GM18511 (cell line): ENCODE data around the gene GABBR2.

Source experiments
- ATAC-seq: cut with Tn5 transposase; IDR thresholded peaks from one replicate; pipeline ENCODE4 v1.9.1; 2021; ENCODE audit warnings: mild to moderate bottlenecking, moderate library complexity; ENCODE audit not compliant: unreplicated experiment

The GABBR2 gene

DNA sequence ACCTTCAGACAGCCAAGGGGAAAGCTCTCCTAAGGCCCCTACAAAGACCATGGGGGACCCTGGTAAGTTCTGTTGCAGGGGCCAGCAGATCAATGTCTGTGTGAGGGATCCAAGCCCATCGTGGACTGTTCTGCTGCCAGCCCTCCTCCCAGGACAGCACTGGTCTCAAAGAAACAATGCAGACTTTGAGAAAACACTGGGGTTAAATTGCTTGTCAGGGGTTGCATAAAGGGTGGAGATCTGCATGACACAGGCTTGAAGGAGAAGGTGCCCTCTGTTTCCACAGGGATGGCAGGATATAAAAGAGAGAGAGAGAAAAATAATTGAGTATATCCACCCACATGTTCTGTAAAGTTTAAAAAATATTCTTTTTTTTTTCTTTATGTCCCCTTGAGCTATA is 295.7 kb downstream of the GABBR2 start:
- ATAC-seq: no peak

DNA sequence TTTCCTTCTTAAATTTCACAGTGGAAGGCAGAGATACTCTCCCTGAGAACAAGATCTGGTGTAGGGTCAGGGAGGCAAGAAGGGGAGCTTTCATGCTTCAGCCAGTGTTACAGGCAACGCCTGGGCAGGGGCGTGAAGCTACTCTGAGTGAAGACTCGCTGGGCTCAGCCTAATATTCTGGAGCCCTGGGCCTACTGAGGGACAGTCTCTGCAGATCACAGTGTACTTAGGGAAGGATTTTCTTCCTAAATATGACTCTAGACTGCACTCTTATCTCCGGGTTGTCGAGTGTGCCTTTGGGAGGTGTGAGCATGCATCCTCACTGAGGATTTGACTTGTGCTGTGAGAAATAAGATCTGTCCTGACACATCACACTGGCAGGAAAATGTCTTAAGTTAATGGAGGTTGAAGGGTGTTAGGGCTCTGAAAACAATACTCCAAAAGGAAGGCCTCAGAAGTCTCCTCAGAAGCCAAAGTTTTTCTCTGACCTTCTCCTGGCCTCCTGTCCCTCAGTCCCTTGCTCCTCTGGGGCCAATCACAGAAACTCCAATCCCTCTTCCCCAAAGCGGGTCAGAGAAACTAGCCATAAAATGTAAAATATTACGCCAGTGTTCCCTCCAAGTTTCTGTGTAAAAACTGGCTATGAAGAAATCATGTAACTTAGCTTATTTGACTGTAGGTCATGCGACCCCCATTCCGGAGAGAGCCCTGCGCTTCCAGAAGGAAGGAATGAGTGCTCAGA is 296.5 kb downstream of the GABBR2 start:
- no peak for ATAC-seq

DNA sequence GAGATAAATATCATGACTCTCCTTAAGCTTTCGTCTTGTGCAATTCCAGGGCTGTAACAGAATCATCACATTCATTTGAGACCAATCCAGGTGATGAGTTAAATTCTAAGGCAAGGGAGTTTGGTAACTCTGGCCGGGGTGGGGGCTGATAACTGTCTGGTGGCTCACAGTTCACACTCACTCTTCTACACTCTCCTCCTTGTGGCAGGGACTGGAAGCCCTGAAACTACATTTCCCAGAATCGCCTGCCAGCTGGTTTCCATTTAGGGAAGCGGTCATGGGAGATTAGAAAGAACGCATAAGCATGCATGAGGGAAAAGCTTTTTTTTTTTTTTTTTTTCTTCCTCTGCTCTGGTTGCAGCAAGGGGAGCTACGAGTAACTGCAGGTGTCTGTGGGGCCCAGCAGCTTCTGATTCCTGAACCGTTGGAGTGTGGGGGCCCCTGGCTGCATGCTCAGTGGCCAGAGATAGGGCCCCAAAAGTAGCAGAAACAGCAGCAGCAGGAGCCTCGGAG is 298.5 kb downstream of the GABBR2 start:
- no peak for ATAC-seq

DNA sequence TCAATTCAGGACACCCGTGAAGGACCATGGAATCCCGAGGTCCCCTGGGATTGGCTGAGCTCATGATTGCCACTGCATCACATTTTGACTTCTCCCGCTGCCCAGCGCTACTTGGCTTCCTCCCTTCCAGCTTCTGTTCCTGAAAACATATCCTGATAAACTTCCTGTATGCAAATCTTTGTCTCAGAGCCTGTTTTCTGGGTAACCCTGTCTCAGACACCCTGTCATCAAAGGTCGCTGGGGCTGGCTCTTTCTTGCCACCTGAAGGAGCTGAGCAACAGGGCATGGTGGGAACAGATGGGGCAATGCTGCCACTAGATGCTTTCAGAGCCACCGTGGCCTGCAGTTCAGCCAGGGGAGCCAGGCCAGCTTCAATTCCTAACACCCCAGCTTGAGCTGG is 299.0 kb downstream of the GABBR2 start:
- no peak for ATAC-seq

DNA sequence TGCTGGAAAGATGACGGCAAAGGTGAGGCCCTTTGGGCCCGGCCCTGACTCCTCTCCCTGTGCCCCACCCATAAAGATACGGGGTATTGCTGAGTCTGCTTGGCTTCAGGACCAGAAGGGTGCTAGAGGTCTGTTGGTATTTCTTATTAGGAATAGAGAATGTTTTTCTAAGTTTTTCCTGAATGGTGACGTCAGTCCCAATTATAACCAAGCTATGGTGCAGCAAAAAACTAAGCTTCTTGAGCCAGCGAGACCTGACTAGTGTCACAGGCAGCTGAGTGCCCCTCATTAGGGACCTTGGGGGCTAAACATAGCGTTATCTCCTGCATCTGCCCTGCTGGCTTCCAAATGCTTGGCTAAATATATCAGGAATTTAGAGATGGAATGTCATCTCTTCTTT is 302.3 kb downstream of the GABBR2 start:
- no peak for ATAC-seq

DNA sequence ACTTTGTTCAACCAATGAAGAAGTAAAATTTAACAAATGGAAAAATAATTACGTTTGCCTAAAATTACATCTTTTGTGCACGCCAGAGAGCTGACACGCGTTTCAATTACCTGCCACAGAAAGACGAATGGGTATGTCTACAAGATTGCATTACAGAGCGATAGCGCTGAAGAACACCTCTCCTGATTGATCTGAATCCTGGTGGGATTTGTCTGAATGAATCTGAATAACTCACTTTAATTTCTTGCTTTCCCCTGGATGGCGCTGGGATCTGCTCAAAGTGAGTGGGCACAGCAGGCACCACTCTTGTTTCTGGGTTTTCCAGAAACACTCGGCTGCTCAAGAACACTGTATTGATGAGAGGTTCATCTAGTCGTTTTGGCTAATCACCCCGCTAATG is 304.5 kb downstream of the GABBR2 start:
- no peak for ATAC-seq

DNA sequence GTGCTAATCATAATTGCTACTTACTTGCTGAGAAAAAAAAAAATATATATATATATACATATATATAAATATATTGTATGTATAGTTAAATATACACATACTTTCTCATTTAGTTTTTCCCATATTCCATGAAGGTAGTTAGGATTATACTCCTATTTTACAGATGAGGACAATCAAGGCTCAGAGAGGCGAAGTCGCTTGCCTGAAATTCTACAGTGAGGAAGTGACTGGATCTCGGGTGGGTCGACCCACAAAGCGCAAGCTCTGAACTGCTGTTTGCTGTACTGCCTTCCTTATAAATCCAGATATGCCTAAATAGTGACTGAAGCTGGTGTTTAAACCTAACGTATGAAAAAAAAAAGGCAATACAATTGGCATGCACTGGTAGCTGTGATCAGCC is 305.0 kb downstream of the GABBR2 start:
- ATAC-seq: no peak

DNA sequence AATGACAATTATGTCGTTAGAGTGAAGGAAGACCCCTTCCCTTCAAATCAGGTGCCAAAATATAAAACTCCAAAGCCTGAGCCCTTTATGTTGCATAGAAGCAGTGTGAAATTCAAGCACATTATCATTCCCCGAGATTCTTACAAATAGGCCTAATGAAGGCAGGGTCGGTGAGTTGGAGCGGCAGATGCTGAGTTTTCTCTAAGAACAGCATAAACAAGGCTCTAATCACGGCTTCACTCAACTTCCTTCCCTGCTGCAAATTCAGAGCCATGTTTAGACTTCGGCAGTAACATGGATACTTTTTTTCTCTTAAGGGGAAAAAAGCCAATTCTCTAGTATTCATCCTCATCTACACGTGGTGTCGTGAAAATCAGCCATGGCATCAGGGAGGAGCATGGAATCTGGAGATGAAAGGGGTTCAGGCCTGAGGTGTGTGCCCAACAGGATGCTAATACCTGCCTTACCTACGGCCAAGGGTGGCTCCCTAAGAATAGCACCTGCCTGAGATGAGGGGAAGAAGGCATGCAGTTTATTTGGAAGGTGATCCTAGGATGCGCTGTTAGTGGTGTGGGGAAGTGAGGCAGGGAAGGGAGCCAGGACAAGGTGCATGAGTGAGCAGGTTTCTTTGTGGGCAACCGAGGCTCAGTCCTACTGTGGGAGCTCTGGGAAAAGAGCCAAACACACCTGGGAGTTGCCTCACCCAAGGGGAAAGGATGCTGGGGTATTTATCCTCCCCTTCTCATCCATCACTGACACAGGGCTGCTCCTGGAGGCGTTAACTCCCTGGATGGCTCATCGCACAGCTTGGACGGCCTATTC is 306.5 kb downstream of the GABBR2 start:
- no peak for ATAC-seq

DNA sequence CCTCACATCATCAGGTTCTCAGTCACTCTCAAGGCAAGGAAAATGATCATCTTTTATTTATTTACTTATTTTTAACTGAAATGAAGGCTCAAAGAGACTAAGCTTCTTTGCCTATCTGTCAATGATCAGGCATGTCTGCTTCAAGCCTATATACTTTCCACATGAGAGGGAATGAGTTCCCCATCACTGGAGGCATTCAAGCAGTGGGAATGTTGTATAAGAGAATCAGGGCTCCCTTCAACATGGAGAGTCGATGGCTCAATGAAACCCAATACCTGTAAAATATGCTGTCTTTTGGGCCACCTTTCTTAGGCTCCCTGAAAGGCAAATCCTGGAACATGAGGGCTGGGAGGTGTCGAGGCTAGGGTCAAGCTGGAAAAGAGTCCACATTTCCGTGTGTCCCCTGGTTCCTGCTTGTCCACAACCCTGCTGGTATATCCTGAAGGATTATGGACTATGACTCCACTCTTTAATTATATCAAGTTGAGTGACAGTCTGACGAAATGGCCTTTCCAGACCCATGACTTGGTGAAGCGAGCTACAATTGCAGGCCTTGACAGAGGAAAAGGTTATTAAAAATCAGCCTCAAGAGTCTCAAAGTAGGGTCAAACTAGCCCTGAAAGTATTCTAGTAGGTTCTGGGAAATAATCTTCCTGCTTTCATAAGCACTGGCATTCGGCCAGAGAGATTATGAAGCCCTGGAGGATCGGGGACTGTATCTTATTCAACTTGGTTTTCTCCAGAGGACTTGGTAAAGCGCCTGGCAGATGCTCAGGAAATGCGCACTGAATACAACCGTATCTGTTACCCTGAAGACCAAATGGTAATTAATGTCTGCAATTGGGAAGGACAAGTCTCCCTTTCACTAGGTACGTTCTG is 307.4 kb downstream of the GABBR2 start:
- no peak for ATAC-seq

DNA sequence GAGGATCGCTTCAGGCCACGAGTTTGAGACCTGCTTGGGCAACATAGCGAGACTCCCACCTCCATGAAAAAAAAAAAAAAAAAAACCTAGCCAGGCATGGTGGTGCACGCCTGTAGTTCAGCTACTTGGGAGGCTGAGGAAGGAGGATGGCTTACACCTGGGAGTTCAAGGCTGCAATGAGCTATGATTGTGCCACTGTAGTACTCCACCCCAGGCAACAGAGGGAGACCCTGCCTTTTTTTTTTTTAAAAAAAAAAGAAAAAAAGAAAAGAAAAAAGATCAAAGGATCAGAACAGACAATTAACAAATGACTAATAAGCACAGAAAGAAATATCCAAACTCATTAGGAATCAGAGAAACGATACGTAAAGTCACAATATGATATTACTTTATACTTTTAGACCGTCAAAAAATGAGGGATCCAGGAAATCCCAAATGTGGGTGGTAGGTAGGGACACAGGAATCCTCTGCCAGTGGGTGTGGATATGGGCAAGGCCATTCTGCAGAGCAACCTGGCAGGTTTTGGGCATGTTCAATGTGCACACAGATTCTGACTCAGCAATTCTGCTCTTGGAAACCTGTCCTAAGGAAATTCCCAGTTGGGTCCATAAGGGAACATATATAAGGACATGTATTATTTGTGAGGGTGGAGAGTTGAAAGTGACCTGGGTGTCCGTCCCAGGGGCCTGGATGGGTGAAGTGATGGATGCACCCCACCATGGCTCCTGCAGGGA is 308.6 kb downstream of the GABBR2 start:
- no peak for ATAC-seq

DNA sequence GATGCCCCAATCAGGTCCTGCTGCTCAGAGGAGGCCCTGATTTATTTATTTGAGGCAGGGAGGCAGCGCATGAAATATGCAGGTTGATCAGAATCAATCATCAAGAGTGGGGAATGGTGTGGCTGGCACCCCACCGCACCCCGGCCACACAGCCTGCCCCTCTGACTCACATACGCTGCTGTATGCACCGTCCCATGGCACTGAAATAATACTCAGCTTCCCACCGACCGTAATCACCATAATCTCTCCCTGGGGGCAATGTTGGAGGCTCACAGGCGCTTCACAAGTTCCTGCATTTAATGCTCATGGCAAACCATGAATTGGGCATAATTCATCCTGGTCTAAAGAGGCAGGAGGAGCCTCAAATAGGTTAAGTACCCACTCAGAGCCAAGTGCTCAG is 312.1 kb downstream of the GABBR2 start:
- ATAC-seq: no peak

DNA sequence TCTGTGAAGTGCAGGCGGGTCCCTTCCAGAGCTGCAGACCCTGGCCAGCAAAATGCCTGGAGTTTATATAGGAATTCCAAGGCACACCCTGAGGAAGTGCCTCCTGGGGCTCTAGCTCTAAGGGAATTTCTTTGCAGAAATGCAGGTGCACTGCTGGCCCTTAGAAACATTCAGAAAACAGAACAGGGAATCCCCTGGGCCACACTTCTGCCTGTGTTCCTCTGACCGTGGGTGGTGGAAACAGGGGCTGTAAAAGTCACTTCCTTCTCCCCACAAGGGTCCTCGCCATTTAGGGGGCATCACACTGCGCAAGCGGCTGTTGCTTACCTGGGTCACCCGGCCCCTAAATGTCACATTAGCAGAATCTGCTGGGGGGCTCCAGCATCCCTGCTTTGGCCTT is 312.5 kb downstream of the GABBR2 start:
- ATAC-seq: no peak

DNA sequence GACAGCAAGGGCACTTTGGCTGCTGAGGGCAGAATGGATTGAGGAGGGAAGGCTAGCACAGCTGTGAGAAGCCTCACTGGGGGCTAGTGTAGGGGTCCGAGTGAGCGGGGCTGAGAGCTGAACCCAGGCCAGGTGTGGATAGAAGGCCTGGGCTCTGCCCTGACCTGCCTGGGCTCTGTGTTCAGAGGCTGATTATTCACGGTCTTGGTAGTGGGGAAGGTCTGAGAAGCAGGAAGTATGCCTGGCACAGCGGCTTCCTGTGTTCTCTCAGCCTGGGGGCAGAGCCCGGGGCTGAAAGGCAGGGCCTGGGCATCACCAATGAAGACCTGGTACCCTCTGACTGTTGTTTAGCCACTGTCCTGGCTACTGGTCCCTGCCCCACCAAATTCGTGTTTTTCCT is 316.9 kb downstream of the GABBR2 start:
- no peak for ATAC-seq

DNA sequence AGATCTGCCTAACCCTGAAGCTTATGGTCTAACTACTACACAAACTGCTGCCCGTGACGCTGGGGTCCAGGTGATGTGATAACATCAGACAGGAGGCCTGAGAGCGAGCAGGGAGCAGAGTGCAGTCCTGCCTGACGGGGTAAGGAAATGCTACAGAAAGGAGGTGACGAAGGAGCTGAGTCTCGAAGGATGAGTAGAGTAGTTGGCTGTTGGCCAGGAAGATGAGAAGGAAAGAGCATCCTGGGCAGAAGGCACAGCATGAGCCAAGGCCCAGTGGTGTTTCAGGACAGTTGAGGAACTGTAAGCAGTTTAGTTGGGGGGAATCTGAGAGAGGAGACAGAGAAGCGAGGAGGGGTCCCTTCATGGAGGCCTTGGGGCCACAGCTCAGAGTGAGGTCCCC is 317.3 kb downstream of the GABBR2 start:
- ATAC-seq: no peak

DNA sequence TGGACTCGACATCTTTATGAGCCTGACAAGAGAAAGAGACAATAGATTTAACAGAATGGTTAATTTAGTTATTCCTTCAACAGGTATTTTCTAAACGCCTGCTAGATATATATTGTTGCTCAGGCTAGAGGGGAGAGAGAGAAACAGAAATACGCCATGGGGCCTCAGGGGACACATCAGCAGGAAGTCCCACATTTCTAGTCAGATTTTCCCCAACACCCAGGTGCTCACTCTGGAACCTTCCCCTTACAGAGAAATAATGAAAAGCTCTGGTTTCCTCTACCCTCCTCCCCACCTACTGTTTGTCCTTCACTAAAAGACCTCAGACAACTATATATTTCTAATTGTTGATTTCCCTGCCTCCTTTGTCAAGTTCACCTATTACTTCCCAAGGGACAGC is 323.0 kb downstream of the GABBR2 start:
- no peak for ATAC-seq

DNA sequence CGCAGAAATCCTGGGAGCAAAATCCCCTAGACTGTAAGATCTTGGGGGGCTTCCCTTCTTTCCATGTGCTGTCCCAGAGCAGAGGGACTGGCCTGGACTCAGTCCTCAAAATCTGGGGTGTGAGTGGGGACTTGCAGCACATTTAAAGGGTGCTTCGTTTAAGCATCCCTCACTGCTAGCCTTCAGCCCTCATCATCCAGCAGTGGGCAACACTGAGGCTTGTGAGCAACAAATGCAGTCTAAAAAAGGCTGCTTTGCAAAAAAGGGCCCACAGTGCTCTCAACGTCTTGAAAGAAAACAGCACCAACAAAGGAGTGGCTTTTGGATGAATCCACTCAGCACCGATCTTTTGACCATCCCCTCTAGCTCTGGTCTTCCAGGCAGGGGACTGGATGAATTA is 325.0 kb downstream of the GABBR2 start:
- ATAC-seq: no peak

DNA sequence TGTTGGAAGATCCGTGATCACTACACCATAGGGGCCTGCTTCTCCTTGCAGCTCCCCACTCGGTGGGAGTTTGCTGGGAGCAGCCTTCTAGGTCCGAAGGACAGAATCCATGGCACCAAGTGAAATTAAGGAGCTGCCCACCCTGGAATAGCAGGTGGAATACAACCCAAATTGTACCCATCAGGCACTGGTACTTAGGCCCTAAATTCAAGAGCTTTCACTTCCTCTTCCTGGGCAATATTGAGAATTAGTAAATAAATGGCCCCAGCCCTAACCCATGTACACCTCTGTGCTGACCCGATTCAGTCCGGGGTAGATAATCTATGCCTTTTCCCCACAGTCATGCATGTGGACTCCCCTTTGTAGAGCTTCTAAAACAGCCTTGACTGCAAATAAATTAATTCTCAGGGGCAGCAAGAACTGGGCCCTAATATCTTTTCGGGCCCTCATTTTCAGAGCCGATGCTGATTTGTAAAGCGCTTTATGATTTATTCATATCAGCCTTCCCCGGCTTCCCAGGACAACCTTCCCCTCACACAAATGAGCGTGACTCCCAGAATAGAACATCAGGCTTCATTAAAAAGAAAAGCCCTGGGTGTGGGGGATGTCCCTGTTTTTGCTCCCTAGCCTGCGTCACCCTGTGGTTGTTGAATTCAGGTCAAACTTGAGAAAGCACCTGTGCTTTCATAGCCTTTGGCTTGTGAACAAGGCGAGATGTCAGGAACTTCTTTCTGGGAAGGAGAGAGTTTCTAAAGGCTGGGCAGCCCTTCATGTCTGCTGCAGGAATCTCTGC is 327.2 kb downstream of the GABBR2 start:
- peak; percentile 80 for ATAC-seq

DNA sequence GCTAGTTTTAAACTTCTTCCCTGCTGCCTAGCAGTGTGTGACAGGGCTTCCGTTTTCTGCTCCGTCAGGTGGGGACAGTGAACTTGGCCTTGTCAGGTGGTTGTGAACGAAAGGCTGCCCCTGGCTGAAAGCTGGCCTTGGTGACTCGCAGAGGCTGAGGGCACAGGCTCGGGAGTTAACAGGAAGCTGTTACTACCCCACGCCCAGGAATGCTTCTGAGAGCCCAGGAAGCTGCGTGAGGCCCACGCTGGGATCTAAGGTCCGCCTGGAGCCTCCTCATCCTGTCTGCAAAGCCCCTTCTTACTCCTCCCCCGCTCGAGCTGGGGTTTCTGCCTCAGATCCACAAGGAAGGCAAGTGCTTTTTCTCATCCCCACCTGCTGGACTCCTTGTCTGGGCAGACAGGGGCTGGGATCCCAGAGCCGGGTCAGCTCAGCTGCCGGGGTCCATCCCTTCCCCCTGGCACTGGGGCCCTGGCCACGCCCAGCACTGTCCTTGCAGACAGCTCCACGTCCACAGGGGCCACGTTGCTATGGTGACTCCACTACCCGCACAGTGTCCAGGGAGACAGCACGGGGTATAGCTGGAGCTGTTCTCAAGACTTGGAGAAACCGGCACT is 328.6 kb downstream of the GABBR2 start:
- peak; percentile 65 for ATAC-seq

DNA sequence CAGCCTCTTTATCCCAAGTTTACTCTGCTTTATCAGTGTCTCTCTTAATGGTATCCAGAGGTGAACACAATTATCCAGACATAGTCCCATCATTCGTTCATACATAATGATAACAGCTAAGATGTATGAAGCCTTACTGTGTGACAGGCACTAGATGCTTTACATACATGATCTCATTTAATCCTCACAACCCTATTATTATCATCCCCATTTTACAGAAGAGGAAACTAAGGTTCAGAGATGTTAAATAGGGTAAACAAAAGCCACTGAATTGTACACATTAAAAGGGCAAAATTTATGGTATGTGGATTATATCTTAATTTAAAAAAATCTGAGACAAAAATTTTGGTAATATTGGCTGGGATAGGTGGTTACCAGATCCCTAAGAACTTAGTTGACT is 329.2 kb downstream of the GABBR2 start:
- no peak for ATAC-seq
